ENCODE measurements around the gene SSBP1. TPM values are rescaled to one million over a fixed set of nuclear protein-coding genes. Genes with fewer than 3 reads are reported as not detected.

Gene SSBP1
- total RNA-seq, 1 experiment from 2014 or later = 174 TPM

DNA sequence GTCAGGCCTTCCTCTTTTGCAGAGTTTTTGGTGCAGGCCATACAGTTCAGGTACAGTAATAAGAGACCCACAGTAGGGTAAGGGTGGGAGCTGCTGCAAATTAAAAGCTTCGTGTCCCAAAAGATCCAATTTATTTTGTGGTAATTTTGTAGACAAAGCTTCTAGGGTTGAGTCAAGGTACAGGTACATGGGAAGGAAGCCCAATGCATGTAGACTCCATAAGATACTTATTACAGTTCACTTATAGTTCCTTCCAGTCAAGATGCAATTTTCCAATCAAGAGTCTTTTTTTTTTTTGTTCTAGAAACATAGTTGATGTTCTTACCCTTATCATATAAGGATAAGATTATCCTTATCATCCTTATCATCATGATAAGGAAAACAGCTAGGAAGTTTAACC lies 38.2 kb downstream of the SSBP1 start, which contains the start of gene TAS2R4:
TSS of gene TAS2R4 (plus strand) at position 301 of the 400 bp plus-strand sequence. CDS start 1,815 bp downstream, outside the sequence.
- Histone ChIP-seq H3K9me3 (ENCODE audit: control insufficient read depth, insufficient read depth, low read depth, low read length) (no peaks in the 10 kb centered on the region), H3K36me3 (ENCODE audit: control insufficient read depth, insufficient read depth, low read length) (no peaks in the 10 kb centered on the region), H3K4me3 (ENCODE audit: low read depth in 2 of 2, low read length in 2 of 2) (no peak within 1 kb of the TSS), H3K27ac (ENCODE audit: low read length) (no peak within 1 kb of the TSS), H3K4me1 (ENCODE audit: control insufficient read depth, insufficient read depth, low read length) (no peaks in the 10 kb centered on the region), H3K27me3 (ENCODE audit: control insufficient read depth, insufficient read depth, low read length) (no peaks in the 10 kb centered on the region)
- POLR2A ChIA-PET = no interaction called here
- in situ Hi-C loops (cut with HindIII; ENCODE audit: low pct_unique_long_range_greater_than_20kb, low sequenced_read_pairs) = no loop called here
- intact Hi-C loops (cut with micrococcal nuclease; ENCODE audit: unreplicated experiment) = no loop called here
- no peak for ATAC-seq
- BruUV-seq (replicated peaks) = no TSS peak
- TF ChIP-seq SIN3A (IDR thresholded peaks at IDR 0.05; ENCODE audit: borderline replicate concordance, insufficient read depth, low read depth, low read length) (no peak), POLR2AphosphoS5 (IDR thresholded peaks at IDR 0.05; ENCODE audit: low read depth, low read length) (no peak), TCF7L2 (IDR thresholded peaks at IDR 0.05; ENCODE audit: low read depth, low read length) (no peak)
- TF ChIP-seq, protein P1, sequence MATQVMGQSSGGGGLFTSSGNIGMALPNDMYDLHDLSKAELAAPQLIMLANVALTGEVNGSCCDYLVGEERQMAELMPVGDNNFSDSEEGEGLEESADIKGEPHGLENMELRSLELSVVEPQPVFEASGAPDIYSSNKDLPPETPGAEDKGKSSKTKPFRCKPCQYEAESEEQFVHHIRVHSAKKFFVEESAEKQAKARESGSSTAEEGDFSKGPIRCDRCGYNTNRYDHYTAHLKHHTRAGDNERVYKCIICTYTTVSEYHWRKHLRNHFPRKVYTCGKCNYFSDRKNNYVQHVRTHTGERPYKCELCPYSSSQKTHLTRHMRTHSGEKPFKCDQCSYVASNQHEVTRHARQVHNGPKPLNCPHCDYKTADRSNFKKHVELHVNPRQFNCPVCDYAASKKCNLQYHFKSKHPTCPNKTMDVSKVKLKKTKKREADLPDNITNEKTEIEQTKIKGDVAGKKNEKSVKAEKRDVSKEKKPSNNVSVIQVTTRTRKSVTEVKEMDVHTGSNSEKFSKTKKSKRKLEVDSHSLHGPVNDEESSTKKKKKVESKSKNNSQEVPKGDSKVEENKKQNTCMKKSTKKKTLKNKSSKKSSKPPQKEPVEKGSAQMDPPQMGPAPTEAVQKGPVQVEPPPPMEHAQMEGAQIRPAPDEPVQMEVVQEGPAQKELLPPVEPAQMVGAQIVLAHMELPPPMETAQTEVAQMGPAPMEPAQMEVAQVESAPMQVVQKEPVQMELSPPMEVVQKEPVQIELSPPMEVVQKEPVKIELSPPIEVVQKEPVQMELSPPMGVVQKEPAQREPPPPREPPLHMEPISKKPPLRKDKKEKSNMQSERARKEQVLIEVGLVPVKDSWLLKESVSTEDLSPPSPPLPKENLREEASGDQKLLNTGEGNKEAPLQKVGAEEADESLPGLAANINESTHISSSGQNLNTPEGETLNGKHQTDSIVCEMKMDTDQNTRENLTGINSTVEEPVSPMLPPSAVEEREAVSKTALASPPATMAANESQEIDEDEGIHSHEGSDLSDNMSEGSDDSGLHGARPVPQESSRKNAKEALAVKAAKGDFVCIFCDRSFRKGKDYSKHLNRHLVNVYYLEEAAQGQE (IDR thresholded peaks at IDR 0.05; ENCODE audit: insufficient read depth in 1 of 2, low read depth in 2 of 2, low read length in 1 of 2) = no peak
- TF ChIP-seq, protein P2, sequence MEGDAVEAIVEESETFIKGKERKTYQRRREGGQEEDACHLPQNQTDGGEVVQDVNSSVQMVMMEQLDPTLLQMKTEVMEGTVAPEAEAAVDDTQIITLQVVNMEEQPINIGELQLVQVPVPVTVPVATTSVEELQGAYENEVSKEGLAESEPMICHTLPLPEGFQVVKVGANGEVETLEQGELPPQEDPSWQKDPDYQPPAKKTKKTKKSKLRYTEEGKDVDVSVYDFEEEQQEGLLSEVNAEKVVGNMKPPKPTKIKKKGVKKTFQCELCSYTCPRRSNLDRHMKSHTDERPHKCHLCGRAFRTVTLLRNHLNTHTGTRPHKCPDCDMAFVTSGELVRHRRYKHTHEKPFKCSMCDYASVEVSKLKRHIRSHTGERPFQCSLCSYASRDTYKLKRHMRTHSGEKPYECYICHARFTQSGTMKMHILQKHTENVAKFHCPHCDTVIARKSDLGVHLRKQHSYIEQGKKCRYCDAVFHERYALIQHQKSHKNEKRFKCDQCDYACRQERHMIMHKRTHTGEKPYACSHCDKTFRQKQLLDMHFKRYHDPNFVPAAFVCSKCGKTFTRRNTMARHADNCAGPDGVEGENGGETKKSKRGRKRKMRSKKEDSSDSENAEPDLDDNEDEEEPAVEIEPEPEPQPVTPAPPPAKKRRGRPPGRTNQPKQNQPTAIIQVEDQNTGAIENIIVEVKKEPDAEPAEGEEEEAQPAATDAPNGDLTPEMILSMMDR (IDR thresholded peaks at IDR 0.05) = no peak
- DNase-seq (ENCODE audit: low read depth, low spot score) = no peak
- CTCF ChIA-PET = no interaction called here

DNA sequence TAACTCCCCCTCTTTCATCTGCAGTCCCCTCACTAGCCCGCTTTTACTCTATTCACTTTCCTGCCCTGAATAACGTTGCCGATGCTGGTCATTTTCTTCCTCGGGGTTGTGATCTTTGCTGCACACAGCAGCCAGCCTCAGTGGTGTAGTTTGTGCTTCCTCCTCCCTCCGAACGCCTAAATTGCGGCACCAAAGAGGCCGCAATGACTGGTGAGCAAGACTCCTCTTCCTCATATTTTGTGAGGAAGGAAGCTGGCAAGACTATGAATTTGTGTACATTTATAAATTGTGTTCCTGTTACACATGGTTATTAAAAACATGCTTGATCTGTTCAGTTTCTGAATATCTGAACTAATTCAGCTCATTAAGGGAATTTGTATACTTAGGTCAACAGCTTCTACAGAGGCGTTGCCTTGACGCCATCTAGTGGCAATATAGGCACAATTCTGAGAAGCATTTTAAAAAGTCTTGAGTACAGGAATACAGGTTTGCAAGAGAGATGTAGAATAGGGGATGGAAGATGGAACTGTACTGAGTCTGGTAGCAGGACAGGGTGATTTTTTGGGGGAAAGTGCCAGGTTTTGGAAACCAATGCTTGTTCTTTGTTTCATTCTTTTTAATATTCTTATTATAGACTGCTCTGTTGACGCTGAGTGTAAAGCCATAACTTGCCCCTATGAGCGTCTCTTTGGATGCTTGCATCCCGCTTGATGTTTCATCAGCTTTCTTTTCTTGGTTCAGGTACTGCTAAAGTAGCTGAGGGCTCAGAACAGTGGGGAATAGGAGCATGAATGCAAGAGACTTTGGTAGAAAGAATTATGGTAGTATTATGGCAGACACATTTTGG lies 47.8 kb downstream of the SSBP1 start:
- POLR2A ChIA-PET = no interaction called here
- Histone ChIP-seq H3K4me1 (ENCODE audit: control insufficient read depth, insufficient read depth, low read length) (no peaks in the 10 kb centered on the region), H3K36me3 (ENCODE audit: control insufficient read depth, insufficient read depth, low read length) (no peaks in the 10 kb centered on the region), H3K4me3 (ENCODE audit: low read depth in 2 of 2, low read length in 2 of 2) (no peak overlapping the region), H3K27ac (ENCODE audit: low read length) (no peak overlapping the region), H3K9me3 (ENCODE audit: control insufficient read depth, insufficient read depth, low read depth, low read length) (no peaks in the 10 kb centered on the region), H3K27me3 (ENCODE audit: control insufficient read depth, insufficient read depth, low read length) (no peaks in the 10 kb centered on the region)
- in situ Hi-C loops (cut with HindIII; ENCODE audit: low pct_unique_long_range_greater_than_20kb, low sequenced_read_pairs) = no loop called here
- intact Hi-C loops (cut with micrococcal nuclease; ENCODE audit: unreplicated experiment) = loop anchor here (5.0 kb wide), 1 partner anchor 134 kb away; no protein-coding TSS in a partner anchor
- DNase-seq (ENCODE audit: low read depth, low spot score) = peak; percentile 51
- CTCF ChIA-PET = interaction anchor here (0.7 to 0.9 kb wide), 2 partner anchors 58 to 158 kb away, joined by 3 read pairs; no protein-coding TSS in a partner anchor
- no TSS peak for BruUV-seq (replicated peaks)
- TF ChIP-seq POLR2AphosphoS5 (IDR thresholded peaks at IDR 0.05; ENCODE audit: low read depth, low read length) (no peak), SIN3A (IDR thresholded peaks at IDR 0.05; ENCODE audit: borderline replicate concordance, insufficient read depth, low read depth, low read length) (no peak), TCF7L2 (IDR thresholded peaks at IDR 0.05; ENCODE audit: low read depth, low read length) (no peak)
- TF ChIP-seq, protein P2 (IDR thresholded peaks at IDR 0.05) = peak; percentile 88
- ATAC-seq = peak; percentile 91

Measured in Panc1 (cell line).